OCI-LY1 (cell line): ENCODE data around the gene CDK11B.

ENCODE experiments used
- H2AFZ ChIP-seq: fragments of 200-600 bp; sonication (generic), shearing (Covaris generic); 2 replicates; pipeline ENCODE4 v1.6.0; 2014; ENCODE audit warnings: antibody characterized with exemption, mild to moderate bottlenecking, low read length
- H3F3A ChIP-seq: fragments of 200-600 bp; sonication (generic), shearing (Covaris generic); 2 replicates; pipeline ENCODE4 v1.6.0; 2014; ENCODE audit warnings: mild to moderate bottlenecking, antibody characterized with exemption, low read length, moderate library complexity; ENCODE audit not compliant: insufficient read depth
- H3K27ac ChIP-seq: fragments of 200-600 bp; sonication (generic); 2 replicates; pipeline ENCODE4 v1.5.1; 2014; ENCODE audit warnings: low read length, mixed run types, mild to moderate bottlenecking, low read depth; ENCODE audit not compliant: poor library complexity, severe bottlenecking
- H3K27me3 ChIP-seq: fragments of 200-600 bp; sonication (generic); 2 replicates; pipeline ENCODE4 v1.6.0; 2014; ENCODE audit warnings: antibody characterized with exemption, mild to moderate bottlenecking, low read length, moderate library complexity; ENCODE audit not compliant: insufficient read depth
- H3K36me3 ChIP-seq: fragments of 200-600 bp; sonication (generic); 2 replicates; pipeline ENCODE4 v1.6.1; 2014; ENCODE audit warnings: mild to moderate bottlenecking, antibody characterized with exemption, low read length, moderate library complexity, mixed read lengths; ENCODE audit not compliant: insufficient read depth
- H3K4me1 ChIP-seq: fragments of 200-600 bp; sonication (generic); 2 replicates; pipeline ENCODE4 v1.5.1; 2014; ENCODE audit warnings: mild to moderate bottlenecking, low read length, moderate library complexity; ENCODE audit not compliant: insufficient read depth, severe bottlenecking
- H3K4me2 ChIP-seq: fragments of 200-600 bp; sonication (generic), shearing (Covaris generic); 2 replicates; pipeline ENCODE4 v1.6.1; 2014; ENCODE audit warnings: low read length
- H3K4me3 ChIP-seq: fragments of 200-600 bp; sonication (generic); 2 replicates; pipeline ENCODE4 v1.5.1; 2014; ENCODE audit warnings: low read length, low read depth, mild to moderate bottlenecking, mixed read lengths; ENCODE audit not compliant: poor library complexity, severe bottlenecking
- H3K79me2 ChIP-seq: fragments of 200-600 bp; shearing (Covaris generic); 2 replicates; pipeline ENCODE4 v1.6.1; 2016; ENCODE audit warnings: mixed run types, low read length, mixed read lengths; ENCODE audit not compliant: insufficient read depth
- H3K9ac ChIP-seq: fragments of 200-600 bp; sonication (generic), shearing (Covaris generic); 2 replicates; pipeline ENCODE4 v1.6.1; 2014; ENCODE audit warnings: mild to moderate bottlenecking, low read length, mixed read lengths
- H3K9me2 ChIP-seq: fragments of 200-600 bp; sonication (generic), shearing (Covaris generic); 2 replicates; pipeline ENCODE4 v1.6.1; 2014; ENCODE audit warnings: low read depth, mild to moderate bottlenecking, low read length, mixed read lengths
- H3K9me3 ChIP-seq: fragments of 200-600 bp; shearing (Covaris generic); 2 replicates; pipeline ENCODE4 v1.6.1; 2014; ENCODE audit warnings: low read length, mixed read lengths
- H4K20me1 ChIP-seq: fragments of 200-600 bp; sonication (generic), shearing (Covaris generic); 2 replicates; pipeline ENCODE4 v1.6.0; 2016; ENCODE audit warnings: mild to moderate bottlenecking, low read length; ENCODE audit not compliant: insufficient read depth
- EZH2 ChIP-seq: fragments of 200-600 bp; sonication (generic), shearing (Covaris generic); IDR thresholded peaks from 2 replicates; pipeline ENCODE4 v1.8.0; 2017; ENCODE audit warnings: borderline replicate concordance, mixed run types, mild to moderate bottlenecking, antibody characterized with exemption, low read length, moderate library complexity, mixed read lengths
- TF ChIP-seq, protein P1 (sequence below): fragments of 200-600 bp; sonication (generic), shearing (Covaris generic); IDR thresholded peaks from 2 replicates; pipeline ENCODE4 v1.5.1; 2017; ENCODE audit warnings: mild to moderate bottlenecking, antibody characterized with exemption, low read length, moderate library complexity, mixed read lengths

The CDK11B gene

DNA sequence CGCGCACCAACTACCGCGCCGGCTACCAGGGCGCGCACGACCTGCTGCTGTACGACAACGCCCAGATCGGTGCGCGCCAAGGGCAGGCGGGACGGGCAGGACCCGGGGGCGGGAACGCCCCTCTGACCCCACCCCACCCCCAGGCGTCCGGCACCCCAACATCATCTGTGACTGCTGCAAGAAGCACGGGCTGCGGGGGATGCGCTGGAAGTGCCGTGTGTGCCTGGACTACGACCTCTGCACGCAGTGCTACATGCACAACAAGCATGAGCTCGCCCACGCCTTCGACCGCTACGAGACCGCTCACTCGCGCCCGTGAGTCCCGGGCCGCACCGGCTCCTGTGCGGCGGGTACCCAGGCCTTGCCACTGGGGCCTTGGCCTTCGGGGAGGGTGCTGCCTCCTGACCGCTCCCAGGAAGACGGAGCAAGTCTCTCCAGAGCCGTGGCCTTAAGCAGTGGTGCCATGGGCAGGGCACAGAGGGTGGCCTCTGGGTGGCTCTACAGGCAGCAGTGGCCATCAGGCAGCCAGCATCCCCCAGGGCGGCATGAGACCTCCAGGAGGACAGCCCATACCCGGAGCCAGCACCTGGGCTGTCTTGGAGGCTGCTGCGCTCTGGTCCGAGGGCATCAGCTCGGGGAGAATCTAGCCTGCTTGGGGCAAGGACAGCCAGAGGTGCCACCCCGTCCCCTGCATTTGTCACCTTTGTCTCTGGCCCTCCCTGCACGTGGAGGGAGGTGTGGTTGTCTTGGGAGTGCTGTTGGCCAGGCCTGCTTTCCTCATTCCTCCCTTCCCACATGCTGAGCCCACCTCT lies 35.0 kb downstream of the CDK11B start:
- Histone ChIP-seq H3K9ac (no peak overlapping the region), H3K9me3 (no peaks in the 10 kb centered on the region), H3K27ac (no peak overlapping the region), H3K9me2 (no peaks in the 10 kb centered on the region), H3K27me3 (no peaks in the 10 kb centered on the region; the same call in 1 of the 2 replicates), H4K20me1 (no peaks in the 10 kb centered on the region), H3K4me3 (no peak overlapping the region), H3K4me1 (peaks cover 17% of the 10 kb centered on the region), H3K4me2 (no peak overlapping the region), H3K79me2 (no peaks in the 10 kb centered on the region), H3K36me3 (no peaks in the 10 kb centered on the region), H2AFZ (no peak overlapping the region), H3F3A (no peaks in the 10 kb centered on the region)
- TF ChIP-seq, protein P1, sequence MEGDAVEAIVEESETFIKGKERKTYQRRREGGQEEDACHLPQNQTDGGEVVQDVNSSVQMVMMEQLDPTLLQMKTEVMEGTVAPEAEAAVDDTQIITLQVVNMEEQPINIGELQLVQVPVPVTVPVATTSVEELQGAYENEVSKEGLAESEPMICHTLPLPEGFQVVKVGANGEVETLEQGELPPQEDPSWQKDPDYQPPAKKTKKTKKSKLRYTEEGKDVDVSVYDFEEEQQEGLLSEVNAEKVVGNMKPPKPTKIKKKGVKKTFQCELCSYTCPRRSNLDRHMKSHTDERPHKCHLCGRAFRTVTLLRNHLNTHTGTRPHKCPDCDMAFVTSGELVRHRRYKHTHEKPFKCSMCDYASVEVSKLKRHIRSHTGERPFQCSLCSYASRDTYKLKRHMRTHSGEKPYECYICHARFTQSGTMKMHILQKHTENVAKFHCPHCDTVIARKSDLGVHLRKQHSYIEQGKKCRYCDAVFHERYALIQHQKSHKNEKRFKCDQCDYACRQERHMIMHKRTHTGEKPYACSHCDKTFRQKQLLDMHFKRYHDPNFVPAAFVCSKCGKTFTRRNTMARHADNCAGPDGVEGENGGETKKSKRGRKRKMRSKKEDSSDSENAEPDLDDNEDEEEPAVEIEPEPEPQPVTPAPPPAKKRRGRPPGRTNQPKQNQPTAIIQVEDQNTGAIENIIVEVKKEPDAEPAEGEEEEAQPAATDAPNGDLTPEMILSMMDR, result no peak
- no peak for TF ChIP-seq EZH2

DNA sequence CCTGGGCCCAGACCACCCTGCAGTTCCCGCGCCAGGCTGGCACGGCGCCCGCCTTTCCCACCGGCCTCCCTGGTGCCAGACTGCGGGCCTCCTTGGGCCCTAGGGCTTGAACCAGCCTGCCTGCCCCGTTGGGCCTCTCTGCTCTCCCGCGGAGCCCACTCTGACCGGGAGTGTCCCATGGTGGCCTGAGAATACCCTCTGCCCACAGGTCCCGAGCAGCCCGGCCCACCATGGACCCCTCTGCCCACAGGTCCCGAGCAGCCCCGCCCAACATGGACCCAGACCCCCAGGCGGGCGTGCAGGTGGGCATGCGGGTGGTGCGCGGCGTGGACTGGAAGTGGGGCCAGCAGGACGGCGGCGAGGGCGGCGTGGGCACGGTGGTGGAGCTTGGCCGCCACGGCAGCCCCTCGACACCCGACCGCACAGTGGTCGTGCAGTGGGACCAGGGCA lies 35.6 kb downstream of the CDK11B start:
- no peaks in the 10 kb centered on the region for H3K9me2 ChIP-seq
- no peaks in the 10 kb centered on the region for H3K79me2 ChIP-seq
- H2AFZ ChIP-seq, result no peak overlapping the region
- H3K4me1 ChIP-seq, result peaks cover 10% of the 10 kb centered on the region
- no peaks in the 10 kb centered on the region for H4K20me1 ChIP-seq
- no peak overlapping the region for H3K4me2 ChIP-seq
- no peaks in the 10 kb centered on the region for H3K36me3 ChIP-seq
- no peak overlapping the region for H3K27ac ChIP-seq
- TF ChIP-seq, protein P1, result no peak
- no peak for TF ChIP-seq EZH2
- H3K9me3 ChIP-seq, result no peaks in the 10 kb centered on the region
- no peak overlapping the region for H3K9ac ChIP-seq
- no peaks in the 10 kb centered on the region; the same call in 1 of the 2 replicates for H3K27me3 ChIP-seq
- no peak overlapping the region for H3K4me3 ChIP-seq
- H3F3A ChIP-seq, result no peaks in the 10 kb centered on the region

DNA sequence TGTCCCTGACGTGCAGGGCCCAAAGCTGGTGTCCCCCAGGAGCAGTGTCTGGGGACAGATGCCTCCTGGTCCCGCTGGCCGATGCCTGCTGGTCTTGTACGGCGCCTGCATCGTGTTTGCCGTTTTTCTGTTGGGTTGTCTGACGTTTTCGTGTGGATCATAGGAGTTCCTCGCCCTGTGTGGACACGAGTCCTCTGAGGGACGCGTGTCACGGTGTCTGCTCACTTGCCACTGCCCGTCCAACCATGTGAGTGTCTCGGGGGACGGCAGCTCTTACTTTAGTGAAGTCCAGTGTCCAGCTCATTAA lies 36.1 kb downstream of the CDK11B start:
- H3K9ac ChIP-seq, result no peak overlapping the region
- peaks cover 6% of the 10 kb centered on the region for H3K4me1 ChIP-seq
- no peaks in the 10 kb centered on the region for H3F3A ChIP-seq
- no peaks in the 10 kb centered on the region; the same call in 1 of the 2 replicates for H3K36me3 ChIP-seq
- H3K4me2 ChIP-seq, result no peak overlapping the region
- H4K20me1 ChIP-seq, result no peaks in the 10 kb centered on the region
- no peak overlapping the region for H2AFZ ChIP-seq
- H3K9me2 ChIP-seq, result no peaks in the 10 kb centered on the region
- no peak overlapping the region for H3K27ac ChIP-seq
- H3K27me3 ChIP-seq, result no peaks in the 10 kb centered on the region; the same call in 1 of the 2 replicates
- no peaks in the 10 kb centered on the region for H3K9me3 ChIP-seq
- no peak overlapping the region for H3K4me3 ChIP-seq
- H3K79me2 ChIP-seq, result no peaks in the 10 kb centered on the region
- TF ChIP-seq, protein P1, result no peak
- no peak for TF ChIP-seq EZH2
